Activated CD8-positive, alpha-beta memory T cell treated with anti-CD3 and anti-CD28 coated beads, Interleukin-2, amount 10 ng/mL, durations not matched to agents 7 days and 5 days (primary cell): ENCODE data around the gene BTG2. TPM values are rescaled to one million over a fixed set of nuclear protein-coding genes. Genes with fewer than 3 reads are reported as not detected.
"Not testable (repeated sequence)": the region's sequence is repeated elsewhere in the genome, so short reads cannot be mapped to it uniquely, and the experiment has no call there.

Experiments used
- ATAC-seq: fragments of 150-1000 bp; cut with Tn5 transposase; one replicate; pipeline ENCODE4 v1.10.0; 2021; ENCODE audit warnings: moderate library complexity
- CTCF ChIA-PET: fragments of 350-600 bp; sonication (Branson Sonifier 250); formaldehyde crosslinking; loops from one replicate; lab custom pipeline; 2021; ENCODE audit warnings: antibody characterized with exemption; lab: Charles Lee
- DNase-seq: peaks from one replicate; pipeline ENCODE4 v3.0.0-alpha.2; 2020
- H3K27ac Mint-ChIP-seq: one replicate; pipeline ENCODE4 v1.8.0; 2021; ENCODE audit warnings: mild to moderate bottlenecking, mixed read lengths
- H3K27me3 Mint-ChIP-seq: one replicate; pipeline ENCODE4 v1.8.0; 2021; ENCODE audit warnings: mixed read lengths
- H3K36me3 Mint-ChIP-seq: one replicate; pipeline ENCODE4 v1.8.0; 2021; ENCODE audit warnings: mild to moderate bottlenecking, mixed read lengths
- H3K4me1 Mint-ChIP-seq: one replicate; pipeline ENCODE4 v1.8.0; 2021; ENCODE audit warnings: mixed read lengths
- H3K4me3 Mint-ChIP-seq: one replicate; pipeline ENCODE4 v1.8.0; 2021; ENCODE audit warnings: mild to moderate bottlenecking, moderate library complexity, mixed read lengths
- H3K9me3 Mint-ChIP-seq: one replicate; pipeline ENCODE4 v1.8.0; 2022; ENCODE audit warnings: low read depth, mixed read lengths
- total RNA-seq, 2 experiments: library from RNA; stranded (reverse); gene quantifications; one replicate each; pipeline ENCODE4 v1.2.3, GENCODE V29; 2021

The BTG2 gene
- total RNA-seq = 100 to 1,000 TPM in 1 of 2 experiments, 10 to 100 TPM in 1; 72.2 to 142 TPM

- peak; percentile 93 for DNase-seq
- Mint-ChIP-seq H3K9me3 (no peaks in the 10 kb centered on the region), H3K27me3 (no peaks in the 10 kb centered on the region), H3K27ac (peak within 1 kb of the TSS; percentile 96), H3K4me1 (peaks cover 58% of the 10 kb centered on the region), H3K4me3 (peak within 1 kb of the TSS; percentile 95), H3K36me3 (peaks cover 42% of the 10 kb centered on the region)
- CTCF ChIA-PET = interaction anchor here (0.6 to 14.1 kb wide), 9 partner anchors 10 to 183 kb away, joined by 3 to 345 read pairs (median 21); no protein-coding TSS in a partner anchor
- peak; percentile 81 for ATAC-seq
Measured at GRCh38 chr1:203304919-203305808, at the start of gene BTG2. BTG2 (plus strand) TSS chr1:203305519; CDS start chr1:203305607, 88 bp downstream.

GRCh38 chr1:203256636-203257035 is 48.7 kb upstream of the BTG2 start:
- peaks cover 68% of the 10 kb centered on the region for H3K27me3 Mint-ChIP-seq

GRCh38 chr1:203263496-203263895 is 41.8 kb upstream of the BTG2 start:
- Mint-ChIP-seq H3K4me1 (peaks cover 9% of the 10 kb centered on the region), H3K27me3 (peaks cover 39% of the 10 kb centered on the region), H3K4me3 (no peak overlapping the region), H3K36me3 (no peaks in the 10 kb centered on the region), H3K9me3 (no peaks in the 10 kb centered on the region), H3K27ac (no peak overlapping the region)
- no peak for ATAC-seq
- no peak for DNase-seq
- CTCF ChIA-PET = interaction anchor here (2.2 to 20.0 kb wide), 2 partner anchors 77 to 224 kb away, joined by 10 to 806 read pairs; no protein-coding TSS in a partner anchor

More at GRCh38 chr1:203256636-203257035, 48.7 kb upstream of the BTG2 start:
- DNase-seq, H3K9me3 Mint-ChIP-seq, H3K4me1 Mint-ChIP-seq, H3K36me3 Mint-ChIP-seq, H3K27ac Mint-ChIP-seq, H3K4me3 Mint-ChIP-seq, ATAC-seq: not testable (repeated sequence)
- CTCF ChIA-PET = interaction anchor here (1.1 to 1.8 kb wide), 2 partner anchors 11 to 84 kb away, joined by 4 to 6 read pairs; no protein-coding TSS in a partner anchor

GRCh38 chr1:203264052-203264501 is 41.2 kb upstream of the BTG2 start:
- no peak for DNase-seq
- H3K36me3 Mint-ChIP-seq = no peaks in the 10 kb centered on the region
- H3K27ac Mint-ChIP-seq = no peak overlapping the region
- peaks cover 38% of the 10 kb centered on the region for H3K27me3 Mint-ChIP-seq
- peaks cover 9% of the 10 kb centered on the region for H3K4me1 Mint-ChIP-seq
- no peak overlapping the region for H3K4me3 Mint-ChIP-seq
- ATAC-seq = no peak
- H3K9me3 Mint-ChIP-seq = no peaks in the 10 kb centered on the region
- CTCF ChIA-PET = interaction anchor here (1.4 to 20.0 kb wide), 4 partner anchors 9 to 224 kb away, joined by 3 to 806 read pairs (median 6); no protein-coding TSS in a partner anchor

GRCh38 chr1:203265541-203265940 is 39.8 kb upstream of the BTG2 start:
- peaks cover 10% of the 10 kb centered on the region for H3K4me1 Mint-ChIP-seq
- H3K27ac Mint-ChIP-seq = no peak overlapping the region
- no peaks in the 10 kb centered on the region for H3K36me3 Mint-ChIP-seq
- CTCF ChIA-PET = interaction anchor here (0.6 to 20.0 kb wide), 4 partner anchors 58 to 223 kb away, joined by 4 to 806 read pairs (median 116); no protein-coding TSS in a partner anchor
- no peak overlapping the region for H3K4me3 Mint-ChIP-seq
- H3K27me3 Mint-ChIP-seq = peaks cover 25% of the 10 kb centered on the region
- DNase-seq = no peak
- no peak for ATAC-seq
- H3K9me3 Mint-ChIP-seq = no peaks in the 10 kb centered on the region

GRCh38 chr1:203266140-203266539 is 39.2 kb upstream of the BTG2 start:
- Mint-ChIP-seq H3K4me1 (peaks cover 15% of the 10 kb centered on the region), H3K27me3 (peaks cover 19% of the 10 kb centered on the region)
- not testable (repeated sequence) for H3K27ac Mint-ChIP-seq, H3K4me3 Mint-ChIP-seq, ATAC-seq, DNase-seq, H3K36me3 Mint-ChIP-seq, H3K9me3 Mint-ChIP-seq
- CTCF ChIA-PET = interaction anchor here (1.7 to 21.9 kb wide), 6 partner anchors 45 to 238 kb away, joined by 9 to 806 read pairs (median 210); partner anchors contain the start of gene BTG2

- Mint-ChIP-seq H3K4me1 (peaks cover 22% of the 10 kb centered on the region), H3K27ac (peak overlapping the region; percentile 81), H3K9me3 (no peaks in the 10 kb centered on the region), H3K4me3 (peak overlapping the region; percentile 83), H3K36me3 (no peaks in the 10 kb centered on the region), H3K27me3 (peaks cover 6% of the 10 kb centered on the region)
- ATAC-seq (peak; percentile 70), DNase-seq (peak; percentile 90)
- CTCF ChIA-PET = interaction anchor here (0.6 to 21.9 kb wide), 65 partner anchors 10 to 599 kb away, joined by 3 to 806 read pairs (median 4); partner anchors contain the start of genes BTG2, LAX1, OPTC and PRELP
Measured at GRCh38 chr1:203267347-203267846, 37.9 kb upstream of the BTG2 start.

GRCh38 chr1:203267912-203268311 is 37.4 kb upstream of the BTG2 start:
- CTCF ChIA-PET = interaction anchor here (0.6 to 21.9 kb wide), 63 partner anchors 11 to 599 kb away, joined by 3 to 806 read pairs (median 4); partner anchors contain the start of genes BTG2, LAX1, OPTC and PRELP
- Mint-ChIP-seq H3K4me3 (peak overlapping the region; percentile 83), H3K4me1 (peaks cover 24% of the 10 kb centered on the region), H3K27ac (peak overlapping the region; percentile 81), H3K9me3 (no peaks in the 10 kb centered on the region), H3K36me3 (no peaks in the 10 kb centered on the region), H3K27me3 (peaks cover 4% of the 10 kb centered on the region)
- ATAC-seq (no peak), DNase-seq (no peak)

GRCh38 chr1:203268901-203269653 is 36.2 kb upstream of the BTG2 start:
- CTCF ChIA-PET = interaction anchor here (0.6 to 21.9 kb wide), 30 partner anchors 10 to 465 kb away, joined by 3 to 806 read pairs (median 4); partner anchors contain the start of genes BTG2, OPTC and PRELP
- Mint-ChIP-seq H3K27me3 (peaks cover 2% of the 10 kb centered on the region), H3K4me3 (no peak overlapping the region), H3K9me3 (no peaks in the 10 kb centered on the region), H3K36me3 (no peaks in the 10 kb centered on the region), H3K27ac (no peak overlapping the region), H3K4me1 (peaks cover 35% of the 10 kb centered on the region)
- DNase-seq = no peak
- peak; percentile 21 for ATAC-seq

- Mint-ChIP-seq H3K36me3 (no peaks in the 10 kb centered on the region), H3K4me1 (peaks cover 41% of the 10 kb centered on the region), H3K4me3 (no peak overlapping the region), H3K27me3 (peaks cover 2% of the 10 kb centered on the region), H3K27ac (no peak overlapping the region), H3K9me3 (no peaks in the 10 kb centered on the region)
- no peak for DNase-seq
- CTCF ChIA-PET = interaction anchor here (0.6 to 21.9 kb wide), 28 partner anchors 9 to 464 kb away, joined by 3 to 806 read pairs (median 4); partner anchors contain the start of genes BTG2, OPTC and PRELP
- no peak for ATAC-seq
Measured at GRCh38 chr1:203269654-203270020, 35.7 kb upstream of the BTG2 start.

- Mint-ChIP-seq H3K27me3 (peaks cover 2% of the 10 kb centered on the region), H3K4me1 (peaks cover 49% of the 10 kb centered on the region), H3K4me3 (no peak overlapping the region), H3K9me3 (no peaks in the 10 kb centered on the region), H3K36me3 (no peaks in the 10 kb centered on the region), H3K27ac (peak overlapping the region; percentile 62)
- DNase-seq (no peak), ATAC-seq (no peak)
- CTCF ChIA-PET = interaction anchor here (0.6 to 21.9 kb wide), 17 partner anchors 8 to 431 kb away, joined by 3 to 806 read pairs (median 6); partner anchors contain the start of genes BTG2 and PRELP
Measured at GRCh38 chr1:203270448-203270847, 34.9 kb upstream of the BTG2 start.
